ENCODE data around the gene DNMT3L. TPM values are rescaled to one million over a fixed set of nuclear protein-coding genes. Genes with fewer than 3 reads are reported as not detected.
A peak's percentile ranks its signal among the peaks of the same experiment; 100 is the strongest.
"Not testable (repeated sequence)": the region's sequence is repeated elsewhere in the genome, so short reads cannot be mapped to it uniquely, and the experiment has no call there.

The DNMT3L gene
- total RNA-seq, 1 donor from 2014 or later = not detected

- no peak for FAIRE-seq
- H3K9ac ChIP-seq (ENCODE audit: low read length) = no peak overlapping the region
- H3K27ac Mint-ChIP-seq (ENCODE audit: unreplicated experiment) = no peak overlapping the region
These were observed 22.3 kb upstream of the DNMT3L start for GRCh38 chr21:44283948-44284347.

GRCh38 chr21:44283211-44283785, 21.6 kb upstream of the DNMT3L start:
- not testable (repeated sequence) for H2AFZ ChIP-seq (ENCODE audit: low read depth, low read length); H3K27me3 ChIP-seq (ENCODE audit: insufficient read depth, low read length); H3K4me1 Mint-ChIP-seq (ENCODE audit: low read depth, unreplicated experiment); H3K4me2 ChIP-seq (ENCODE audit: low read length); H3K4me3 Mint-ChIP-seq (ENCODE audit: unreplicated experiment); FAIRE-seq; H3K27ac ChIP-seq (ENCODE audit: low read depth, low read length); H3K4me1 ChIP-seq (ENCODE audit: insufficient read depth, low read length); H3K9me3 ChIP-seq (ENCODE audit: insufficient read depth, low read depth, low read length); H3K4me3 ChIP-seq (ENCODE audit: insufficient read depth, low read depth, low read length); H4K20me1 ChIP-seq (ENCODE audit: insufficient read depth, low read length); H3K36me3 Mint-ChIP-seq (ENCODE audit: low read depth, unreplicated experiment); DNase-seq (ENCODE audit: low read depth); H3K9ac ChIP-seq (ENCODE audit: low read length); H3K79me2 ChIP-seq (ENCODE audit: insufficient read depth, low read length); H3K9me3 Mint-ChIP-seq (ENCODE audit: unreplicated experiment); H3K36me3 ChIP-seq (ENCODE audit: insufficient read depth, low read length)
- peaks cover 16% of the 10 kb centered on the region for H3K27me3 Mint-ChIP-seq (ENCODE audit: low read depth, unreplicated experiment)
- H3K27ac Mint-ChIP-seq (ENCODE audit: unreplicated experiment) = peak overlapping the region; percentile 12

More at GRCh38 chr21:44283948-44284347, 22.3 kb upstream of the DNMT3L start:
- TF ChIP-seq EZH2 (IDR thresholded peaks at IDR 0.05; ENCODE audit: insufficient read depth, low read length) = no peak
- DNase-seq (ENCODE audit: low read depth) = no peak
- Mint-ChIP-seq H3K4me3 (ENCODE audit: unreplicated experiment) (no peak overlapping the region), H3K36me3 (ENCODE audit: low read depth, unreplicated experiment) (no peaks in the 10 kb centered on the region), H3K9me3 (ENCODE audit: unreplicated experiment) (no peaks in the 10 kb centered on the region), H3K4me1 (ENCODE audit: low read depth, unreplicated experiment) (no peaks in the 10 kb centered on the region), H3K27me3 (ENCODE audit: low read depth, unreplicated experiment) (peaks cover 21% of the 10 kb centered on the region)
- no peak overlapping the region for H3K4me2 ChIP-seq (ENCODE audit: low read length)
- H3K27me3 ChIP-seq (ENCODE audit: insufficient read depth, low read length) = peaks cover 1% of the 10 kb centered on the region
- H3K4me3 ChIP-seq (ENCODE audit: insufficient read depth, low read depth, low read length) = no peak overlapping the region
- no peak overlapping the region for H3K27ac ChIP-seq (ENCODE audit: low read depth, low read length)
- no peaks in the 10 kb centered on the region for H4K20me1 ChIP-seq (ENCODE audit: insufficient read depth, low read length)
- H3K79me2 ChIP-seq (ENCODE audit: insufficient read depth, low read length) = no peaks in the 10 kb centered on the region
- H2AFZ ChIP-seq (ENCODE audit: low read depth, low read length) = no peak overlapping the region
- H3K9me3 ChIP-seq (ENCODE audit: insufficient read depth, low read depth, low read length) = no peaks in the 10 kb centered on the region
- H3K4me1 ChIP-seq (ENCODE audit: insufficient read depth, low read length) = no peaks in the 10 kb centered on the region
- H3K36me3 ChIP-seq (ENCODE audit: insufficient read depth, low read length) = no peaks in the 10 kb centered on the region

- Mint-ChIP-seq H3K4me3 (ENCODE audit: unreplicated experiment) (no peak overlapping the region), H3K36me3 (ENCODE audit: low read depth, unreplicated experiment) (no peaks in the 10 kb centered on the region), H3K27me3 (ENCODE audit: low read depth, unreplicated experiment) (peaks cover 10% of the 10 kb centered on the region), H3K4me1 (ENCODE audit: low read depth, unreplicated experiment) (no peaks in the 10 kb centered on the region), H3K27ac (ENCODE audit: unreplicated experiment) (no peak overlapping the region), H3K9me3 (ENCODE audit: unreplicated experiment) (no peaks in the 10 kb centered on the region)
- no peaks in the 10 kb centered on the region for H3K9me3 ChIP-seq (ENCODE audit: insufficient read depth, low read depth, low read length)
- no peak overlapping the region for H3K9ac ChIP-seq (ENCODE audit: low read length)
- no peak overlapping the region for H3K4me3 ChIP-seq (ENCODE audit: insufficient read depth, low read depth, low read length)
- FAIRE-seq (no peak), DNase-seq (ENCODE audit: low read depth) (no peak)
- H3K36me3 ChIP-seq (ENCODE audit: insufficient read depth, low read length) = no peaks in the 10 kb centered on the region
- no peak overlapping the region for H3K4me2 ChIP-seq (ENCODE audit: low read length)
- H2AFZ ChIP-seq (ENCODE audit: low read depth, low read length) = no peak overlapping the region
- H3K79me2 ChIP-seq (ENCODE audit: insufficient read depth, low read length) = no peaks in the 10 kb centered on the region
- no peaks in the 10 kb centered on the region for H3K4me1 ChIP-seq (ENCODE audit: insufficient read depth, low read length)
- no peak overlapping the region for H3K27ac ChIP-seq (ENCODE audit: low read depth, low read length)
- no peaks in the 10 kb centered on the region for H4K20me1 ChIP-seq (ENCODE audit: insufficient read depth, low read length)
- peaks cover 2% of the 10 kb centered on the region for H3K27me3 ChIP-seq (ENCODE audit: insufficient read depth, low read length)
- no peak for TF ChIP-seq EZH2 (IDR thresholded peaks at IDR 0.05; ENCODE audit: insufficient read depth, low read length)
- TF ChIP-seq CTCF (IDR thresholded peaks at IDR 0.05; ENCODE audit: insufficient read depth, low read depth, low read length) = no peak
These were observed 20.7 kb upstream of the DNMT3L start for GRCh38 chr21:44282370-44282769.

Data from astrocyte (in vitro differentiated cells and primary cell).